A549 (cell line): Measurements from ENCODE around the gene OSR1. TPM values are rescaled to one million over a fixed set of nuclear protein-coding genes. Genes with fewer than 3 reads are reported as not detected.
A peak's percentile ranks its signal among the peaks of the same experiment; 100 is the strongest.

ENCODE experiments used
- ATAC-seq, 2 experiments: fragments of 200-7000 bp in 1 of 2; fragments of >200 bp in 1 of 2; cut with Nextera tagmentation in 1 of 2; cut with Tn5 transposase in 1 of 2; 3 replicates each; pipeline versions ENCODE4 v1.8.0 to v1.9.1; 2018 to 2020; ENCODE audit warnings: mild to moderate bottlenecking in 1 of 2, moderate library complexity in 1 of 2
- CTCF ChIA-PET: fragments of 300-600 bp; sonication (Branson Sonifier 250); formaldehyde crosslinking; extraction: SDS; loops from one replicate; lab custom pipeline; 2021; ENCODE audit warnings: antibody characterized with exemption, inconsistent platforms; lab: Yijun Ruan, JAX
- POLR2A ChIA-PET: fragments of 350-600 bp; formaldehyde crosslinking; extraction: SDS; loops from one replicate; lab custom pipeline; 2021; ENCODE audit warnings: antibody characterized with exemption, inconsistent platforms; lab: Yijun Ruan, JAX
- DNase-seq, 2 experiments: peaks; one replicate each; pipeline versions ENCODE4 v3.0.0 to v3.0.0-alpha.2; 2011 to 2016; ENCODE audit warnings: low read depth in 1 of 2, low spot score in 1 of 2
- FAIRE-seq: peaks from 2 replicates; lab custom pipeline; 2011; peaks lifted over from hg19 to GRCh38; lab: Jason Lieb, UNC
- H3K27ac ChIP-seq, 2 experiments: fragments of >200 bp; sonication (Bioruptor Twin); formaldehyde crosslinking; 3 replicates each; pipeline ENCODE4 v1.5.1; 2016 to 2017
- H3K4me1 ChIP-seq: fragments of >200 bp; sonication (Bioruptor Twin); formaldehyde crosslinking; 3 replicates; pipeline ENCODE4 v1.6.1; 2016
- H3K4me2 ChIP-seq: fragments of >200 bp; sonication (Bioruptor Twin); formaldehyde crosslinking; 3 replicates; pipeline ENCODE4 v1.6.1; 2016
- H3K4me3 ChIP-seq: fragments of >200 bp; sonication (Bioruptor Twin); formaldehyde crosslinking; 3 replicates; pipeline ENCODE4 v1.5.1; 2016
- H3K9me3 ChIP-seq: fragments of >200 bp; sonication (Bioruptor Twin); formaldehyde crosslinking; 3 replicates; pipeline ENCODE4 v1.6.1; 2016
- BCL3 ChIP-seq: fragments of >200 bp; sonication (Bioruptor Twin); formaldehyde crosslinking; IDR thresholded peaks from 3 replicates; pipeline ENCODE4 v1.6.1; 2016
- BHLHE40 ChIP-seq: IDR thresholded peaks from 2 replicates; pipeline ENCODE4 v1.6.1; 2012; ENCODE audit warnings: low read depth, low read length, inconsistent platforms
- CEBPB ChIP-seq, 2 experiments: fragments of >200 bp in 1 of 2; sonication (Bioruptor Twin) in 1 of 2; formaldehyde crosslinking in 1 of 2; IDR thresholded peaks; 2 replicates each; pipeline ENCODE4 v1.6.1; 2012 to 2016
- CHD2 ChIP-seq: fragments of 150-350 bp; IDR thresholded peaks from 2 replicates; pipeline ENCODE4 v1.6.1; 2014; ENCODE audit warnings: low read length; ENCODE audit not compliant: partially characterized antibody
- E2F6 ChIP-seq: IDR thresholded peaks from 2 replicates; pipeline ENCODE4 v1.6.1; 2012; ENCODE audit warnings: low read depth, borderline replicate concordance
- ELK1 ChIP-seq: fragments of 150-350 bp; IDR thresholded peaks from 2 replicates; pipeline ENCODE4 v1.6.1; 2014; ENCODE audit warnings: low read depth, mild to moderate bottlenecking, low read length
- FOSB ChIP-seq: fragments of 250-450 bp; sonication (Bioruptor Pico); IDR thresholded peaks from 2 replicates; pipeline ENCODE4 v1.5.0; 2020; ENCODE audit warnings: mild to moderate bottlenecking, moderate library complexity
- FOXS1 ChIP-seq: fragments of 250-450 bp; sonication (Bioruptor Pico); IDR thresholded peaks from 2 replicates; pipeline ENCODE4 v1.5.0; 2020; ENCODE audit warnings: mild to moderate bottlenecking, moderate library complexity
- GATA3 ChIP-seq: IDR thresholded peaks from 2 replicates; pipeline ENCODE4 v1.6.1; 2012; ENCODE audit warnings: borderline replicate concordance
- HOXA7 ChIP-seq: fragments of 250-450 bp; sonication (Bioruptor Pico); IDR thresholded peaks from 2 replicates; pipeline ENCODE4 v1.5.0; 2020; ENCODE audit warnings: mild to moderate bottlenecking, moderate library complexity
- HOXB13 ChIP-seq: fragments of 250-450 bp; sonication (Bioruptor Pico); IDR thresholded peaks from 2 replicates; pipeline ENCODE4 v1.5.0; 2020; ENCODE audit warnings: low read depth, mild to moderate bottlenecking, moderate library complexity
- MAZ ChIP-seq: fragments of 150-350 bp; IDR thresholded peaks from 2 replicates; pipeline ENCODE4 v1.6.1; 2014; ENCODE audit warnings: antibody characterized with exemption, low read depth, low read length, borderline replicate concordance
- MYC ChIP-seq: IDR thresholded peaks from 2 replicates; pipeline ENCODE4 v1.6.1; 2012; ENCODE audit warnings: mild to moderate bottlenecking, inconsistent platforms, low read length, improper control_type of control experiment, borderline replicate concordance
- NFE2L2 ChIP-seq: fragments of 150-350 bp; conservative IDR thresholded peaks from 2 replicates; pipeline ENCODE4 v1.6.1; 2014; ENCODE audit warnings: low read length
- NPAS2 ChIP-seq: fragments of 250-450 bp; sonication (Bioruptor Pico); IDR thresholded peaks from 2 replicates; pipeline ENCODE4 v1.8.0; 2022; ENCODE audit warnings: mild to moderate bottlenecking, moderate library complexity, borderline replicate concordance
- PHF8 ChIP-seq: fragments of 200-600 bp; sonication (generic); IDR thresholded peaks from 2 replicates; pipeline ENCODE4 v1.6.1; 2016; ENCODE audit warnings: low read depth, mild to moderate bottlenecking, antibody characterized with exemption, moderate library complexity, borderline replicate concordance
- POLR2A ChIP-seq: IDR thresholded peaks from 2 replicates; pipeline ENCODE4 v1.6.1; 2012; ENCODE audit warnings: mild to moderate bottlenecking, low read length
- POLR2AphosphoS2 ChIP-seq: conservative IDR thresholded peaks from 2 replicates; pipeline ENCODE4 v1.6.1; 2012; ENCODE audit warnings: low read length, improper control_type of control experiment, inconsistent platforms
- RAD21 ChIP-seq, 2 experiments: fragments of >200 bp in 1 of 2; sonication (Bioruptor Twin) in 1 of 2; formaldehyde crosslinking in 1 of 2; IDR thresholded peaks in 1 of 2; conservative IDR thresholded peaks in 1 of 2; 2 replicates in 1 of 2; 3 replicates in 1 of 2; pipeline ENCODE4 v1.6.1; 2012 to 2018; ENCODE audit warnings: inconsistent platforms in 1 of 2
- RNF2 ChIP-seq: fragments of 200-600 bp; sonication (generic); IDR thresholded peaks from 2 replicates; pipeline ENCODE4 v1.6.1; 2016; ENCODE audit warnings: low read depth, mild to moderate bottlenecking, antibody characterized with exemption, moderate library complexity, borderline replicate concordance
- SMC3 ChIP-seq: fragments of >200 bp; sonication (Bioruptor Twin); formaldehyde crosslinking; IDR thresholded peaks from 3 replicates; pipeline ENCODE4 v1.6.1; 2018; ENCODE audit warnings: inconsistent platforms
- TFCP2L1 ChIP-seq: fragments of 250-450 bp; sonication (Bioruptor Pico); IDR thresholded peaks from 2 replicates; pipeline ENCODE4 v1.5.0; 2021; ENCODE audit warnings: mild to moderate bottlenecking
- USF2 ChIP-seq: fragments of 450-650 bp; IDR thresholded peaks from 2 replicates; pipeline ENCODE4 v1.6.1; 2014; ENCODE audit warnings: antibody characterized with exemption
- ZFP36 ChIP-seq: fragments of 450-650 bp; IDR thresholded peaks from 2 replicates; pipeline ENCODE4 v1.6.1; 2014; ENCODE audit warnings: borderline replicate concordance; ENCODE audit not compliant: partially characterized antibody
- ZSCAN20 ChIP-seq: fragments of 250-450 bp; sonication (Bioruptor Pico); IDR thresholded peaks from 2 replicates; pipeline ENCODE4 v1.8.0; 2022; ENCODE audit warnings: mild to moderate bottlenecking, moderate library complexity
- WGBS: methylation state at CpG from one replicate; pipeline ENCODE4 v1.1.6; 2017; ENCODE audit errors: missing lambda C conversion rate; 5-methylcytosine and 5-hydroxymethylcytosine counted together
- polyA minus RNA-seq: library from RNA; depleted of rRNA, polyadenylated mRNA; stranded (reverse); fragments of >200 nt; gene quantifications from 2 replicates; pipeline ENCODE4 v1.2.3, GENCODE V29; 2011; rRNA and poly(A)+ RNA removed
- polyA plus RNA-seq, 4 experiments: library from polyadenylated mRNA; depleted of rRNA in 3 of 4; stranded (reverse); fragments of >200 nt; fragmentation: RNase III in 1 of 4; extraction: RNeasy Plus Mini Kit Qiagen cat#74134 plus additional on column Dnase treatment in 1 of 4; gene quantifications; 2 replicates in 3 of 4; 3 replicates in 1 of 4; pipeline ENCODE4 v1.2.3, GENCODE V29; 2011 to 2017
- TF ChIP-seq, protein P1 (sequence below): IDR thresholded peaks from 2 replicates; pipeline ENCODE4 v1.6.1; 2012
- TF ChIP-seq, protein P2 (sequence below): fragments of 250-450 bp; sonication (Bioruptor Pico); IDR thresholded peaks from 2 replicates; pipeline ENCODE4 v1.5.0; 2020; ENCODE audit warnings: low read depth, mild to moderate bottlenecking, moderate library complexity
- TF ChIP-seq, protein P3 (sequence below): IDR thresholded peaks from 2 replicates; pipeline ENCODE4 v1.6.1; 2012
- TF ChIP-seq, protein P4 (sequence below): fragments of >200 bp; sonication (Bioruptor Twin); formaldehyde crosslinking; IDR thresholded peaks from 2 replicates; pipeline ENCODE4 v1.6.1; 2016
- TF ChIP-seq, protein P5 (sequence below): fragments of >200 bp; sonication (Bioruptor Twin); formaldehyde crosslinking; IDR thresholded peaks from 3 replicates; pipeline ENCODE4 v1.5.1; 2016

OSR1 gene
- polyA plus RNA-seq (2011; rRNA removed) (1.5 and 1.8 TPM in 2 replicates), polyA plus RNA-seq (2017; fragmentation: RNase III; extraction: RNeasy Plus Mini Kit Qiagen cat#74134 plus additional on column Dnase treatment) (3.9 to 4.5 TPM (median 4.4 TPM) in 3 replicates), polyA minus RNA-seq (1.6 and 1.7 TPM in 2 replicates)
- 3.7 and 4.4 TPM in 2 replicates for polyA plus RNA-seq (2012; cell fraction: cytosol; rRNA removed)
- 6.4 and 8.1 TPM in 2 replicates for polyA plus RNA-seq (2012; cell fraction: nucleus; rRNA removed)

DNA sequence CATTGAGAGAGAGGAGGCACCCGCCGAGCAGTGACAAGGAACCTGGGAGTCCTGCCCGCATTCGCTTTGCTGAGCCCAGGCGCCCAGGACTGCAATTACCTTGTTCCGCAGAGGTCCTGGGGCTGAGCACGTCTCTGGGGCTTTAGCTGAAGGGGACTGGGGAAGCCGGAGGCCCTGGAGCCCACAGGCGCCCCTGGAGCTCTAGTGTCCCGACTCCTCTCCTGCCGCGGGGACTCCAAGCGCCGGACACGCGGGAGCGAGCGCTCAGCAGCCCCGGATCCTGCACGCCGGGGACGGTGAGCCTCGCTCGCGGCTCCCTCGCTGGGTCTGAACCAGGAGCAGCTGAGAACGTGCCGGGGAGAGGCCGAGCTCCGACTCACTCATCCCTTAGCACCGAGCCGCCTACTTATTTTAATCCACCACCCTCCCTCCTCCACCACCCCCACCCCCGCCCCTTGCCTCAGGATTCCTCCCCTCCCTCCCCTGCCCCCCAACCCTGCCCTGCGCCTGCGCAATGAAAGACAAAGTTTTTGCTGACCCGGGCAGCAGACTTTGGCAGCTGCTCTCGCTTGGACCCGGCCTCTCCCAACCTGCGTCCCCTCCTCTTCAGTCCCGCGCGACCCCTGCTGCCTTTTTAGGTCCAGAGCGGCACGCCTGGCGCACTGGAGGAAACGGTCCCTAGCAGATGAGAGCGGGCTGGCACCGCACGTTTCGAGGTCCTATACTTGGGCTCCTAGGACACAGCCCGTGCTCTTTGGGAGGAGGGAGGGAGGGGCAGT is at the start of gene OSR1:
OSR1 (minus strand) TSS at position 382 of the 779 bp plus-strand sequence. CDS start 4,818 bp downstream, outside the sequence.
- 7% methylated on average over 34 of the region's 51 CpGs for WGBS
- peak within 1 kb of the TSS; percentile 74 for H3K4me2 ChIP-seq
- H3K27ac ChIP-seq: peak within 1 kb of the TSS; percentile 85 to 93
- peaks cover 12% of the 10 kb centered on the region for H3K4me1 ChIP-seq
- POLR2A ChIA-PET: interaction anchor here (0.5 to 2.4 kb wide), 7 partner anchors 11 to 837 kb away, joined by 3 to 30 read pairs (median 5); no protein-coding TSS in a partner anchor
- FAIRE-seq (no peak), DNase-seq (peak; percentile 69 to 80), ATAC-seq (peak; percentile 64 to 81)
- CTCF ChIA-PET: interaction anchor here (0.6 to 8.1 kb wide), 14 partner anchors 9 to 967 kb away, joined by 3 to 77 read pairs (median 4); no protein-coding TSS in a partner anchor
- H3K4me3 ChIP-seq: peak within 1 kb of the TSS; percentile 74
- H3K9me3 ChIP-seq: no peaks in the 10 kb centered on the region
- TF ChIP-seq TFCP2L1 (CRISPR knock-in tag): no peak
- TF ChIP-seq ELK1: no peak
- no peak for TF ChIP-seq MYC
- TF ChIP-seq GATA3: no peak
- TF ChIP-seq RAD21 (conservative IDR thresholded peaks at IDR 0.05 in 1 of 2, IDR thresholded peaks at IDR 0.05 in 1 of 2): peak; percentile 1 to 44; a peak in 2 of 5 replicates
- TF ChIP-seq POLR2A: peak; percentile 61
- peak; percentile 33; the same call in 1 of the 2 replicates for TF ChIP-seq PHF8
- TF ChIP-seq CEBPB (IDR thresholded peaks at IDR 0.05): no peak
- TF ChIP-seq POLR2AphosphoS2: no peak
- TF ChIP-seq CHD2: no peak
- no peak for TF ChIP-seq FOSB (CRISPR knock-in tag)
- no peak for TF ChIP-seq ZSCAN20 (CRISPR knock-in tag)
- TF ChIP-seq SMC3: no peak; the same call in 2 of the 3 replicates
- peak; percentile 21; the same call in 1 of the 2 replicates for TF ChIP-seq E2F6
- TF ChIP-seq, protein P1, sequence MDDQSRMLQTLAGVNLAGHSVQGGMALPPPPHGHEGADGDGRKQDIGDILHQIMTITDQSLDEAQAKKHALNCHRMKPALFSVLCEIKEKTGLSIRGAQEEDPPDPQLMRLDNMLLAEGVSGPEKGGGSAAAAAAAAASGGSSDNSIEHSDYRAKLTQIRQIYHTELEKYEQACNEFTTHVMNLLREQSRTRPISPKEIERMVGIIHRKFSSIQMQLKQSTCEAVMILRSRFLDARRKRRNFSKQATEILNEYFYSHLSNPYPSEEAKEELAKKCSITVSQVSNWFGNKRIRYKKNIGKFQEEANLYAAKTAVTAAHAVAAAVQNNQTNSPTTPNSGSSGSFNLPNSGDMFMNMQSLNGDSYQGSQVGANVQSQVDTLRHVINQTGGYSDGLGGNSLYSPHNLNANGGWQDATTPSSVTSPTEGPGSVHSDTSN: no peak
- no peak for TF ChIP-seq ZFP36
- TF ChIP-seq, protein P2, sequence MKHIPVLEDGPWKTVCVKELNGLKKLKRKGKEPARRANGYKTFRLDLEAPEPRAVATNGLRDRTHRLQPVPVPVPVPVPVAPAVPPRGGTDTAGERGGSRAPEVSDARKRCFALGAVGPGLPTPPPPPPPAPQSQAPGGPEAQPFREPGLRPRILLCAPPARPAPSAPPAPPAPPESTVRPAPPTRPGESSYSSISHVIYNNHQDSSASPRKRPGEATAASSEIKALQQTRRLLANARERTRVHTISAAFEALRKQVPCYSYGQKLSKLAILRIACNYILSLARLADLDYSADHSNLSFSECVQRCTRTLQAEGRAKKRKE (CRISPR knock-in tag): no peak
- no peak for TF ChIP-seq NFE2L2
- TF ChIP-seq, protein P3, sequence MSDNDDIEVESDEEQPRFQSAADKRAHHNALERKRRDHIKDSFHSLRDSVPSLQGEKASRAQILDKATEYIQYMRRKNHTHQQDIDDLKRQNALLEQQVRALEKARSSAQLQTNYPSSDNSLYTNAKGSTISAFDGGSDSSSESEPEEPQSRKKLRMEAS: peak; percentile 41; the same call in 1 of the 2 replicates
- no peak for TF ChIP-seq HOXA7 (CRISPR knock-in tag)
- TF ChIP-seq MAZ: no peak
- TF ChIP-seq RNF2: no peak; the same call in none of the 2 replicates
- TF ChIP-seq, protein P4, sequence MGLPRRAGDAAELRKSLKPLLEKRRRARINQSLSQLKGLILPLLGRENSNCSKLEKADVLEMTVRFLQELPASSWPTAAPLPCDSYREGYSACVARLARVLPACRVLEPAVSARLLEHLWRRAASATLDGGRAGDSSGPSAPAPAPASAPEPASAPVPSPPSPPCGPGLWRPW: no peak
- TF ChIP-seq, protein P5, sequence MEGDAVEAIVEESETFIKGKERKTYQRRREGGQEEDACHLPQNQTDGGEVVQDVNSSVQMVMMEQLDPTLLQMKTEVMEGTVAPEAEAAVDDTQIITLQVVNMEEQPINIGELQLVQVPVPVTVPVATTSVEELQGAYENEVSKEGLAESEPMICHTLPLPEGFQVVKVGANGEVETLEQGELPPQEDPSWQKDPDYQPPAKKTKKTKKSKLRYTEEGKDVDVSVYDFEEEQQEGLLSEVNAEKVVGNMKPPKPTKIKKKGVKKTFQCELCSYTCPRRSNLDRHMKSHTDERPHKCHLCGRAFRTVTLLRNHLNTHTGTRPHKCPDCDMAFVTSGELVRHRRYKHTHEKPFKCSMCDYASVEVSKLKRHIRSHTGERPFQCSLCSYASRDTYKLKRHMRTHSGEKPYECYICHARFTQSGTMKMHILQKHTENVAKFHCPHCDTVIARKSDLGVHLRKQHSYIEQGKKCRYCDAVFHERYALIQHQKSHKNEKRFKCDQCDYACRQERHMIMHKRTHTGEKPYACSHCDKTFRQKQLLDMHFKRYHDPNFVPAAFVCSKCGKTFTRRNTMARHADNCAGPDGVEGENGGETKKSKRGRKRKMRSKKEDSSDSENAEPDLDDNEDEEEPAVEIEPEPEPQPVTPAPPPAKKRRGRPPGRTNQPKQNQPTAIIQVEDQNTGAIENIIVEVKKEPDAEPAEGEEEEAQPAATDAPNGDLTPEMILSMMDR: no peak
- TF ChIP-seq HOXB13 (CRISPR knock-in tag): no peak
- TF ChIP-seq BHLHE40: no peak
- no peak for TF ChIP-seq USF2
- no peak for TF ChIP-seq FOXS1 (CRISPR knock-in tag)
- no peak for TF ChIP-seq NPAS2 (CRISPR knock-in tag)
- no peak for TF ChIP-seq BCL3
